Thyroid gland (tissue), 4 donors: ENCODE measurements around the gene TMED4. TPM values are rescaled to one million over a fixed set of nuclear protein-coding genes. Genes with fewer than 3 reads are reported as not detected.
A peak's percentile ranks its signal among the peaks of the same experiment; 100 is the strongest.

Source experiments
- DNase-seq, 2 donors: peaks; one replicate each; pipeline ENCODE4 v3.0.0-alpha.2; 2019
- H3K27ac ChIP-seq, 3 donors: fragments of 200-600 bp; sonication (generic); 1 replicate in 2 of 3; 2 replicates in 1 of 3; pipeline ENCODE4 v1.5.1; 2016 to 2019; ENCODE audit warnings: mild to moderate bottlenecking in 1 of 3, moderate library complexity in 1 of 3
- H3K27me3 ChIP-seq: fragments of 200-600 bp; sonication (generic); one replicate; pipeline ENCODE4 v1.5.1; 2019
- H3K36me3 ChIP-seq, 2 donors: fragments of 200-600 bp; sonication (generic); one replicate each; pipeline ENCODE4 v1.5.1; 2016 to 2019
- H3K4me1 ChIP-seq, 2 donors: fragments of 200-600 bp; sonication (generic); one replicate each; pipeline ENCODE4 v1.5.1; 2017 to 2019
- H3K4me3 ChIP-seq, 3 donors: fragments of 200-600 bp; sonication (generic); replicated peaks in 1 of 3; 1 replicate in 2 of 3; 2 replicates in 1 of 3; pipeline ENCODE4 v1.5.1; 2016; ENCODE audit warnings: mild to moderate bottlenecking in 1 of 3
- H3K9me3 ChIP-seq: fragments of 200-600 bp; sonication (generic); one replicate; pipeline ENCODE4 v1.5.1; 2017
- CTCF ChIP-seq, 6 experiments: fragments of 200-600 bp in 3 of 6; fragments of 450-650 bp in 3 of 6; sonication (generic) in 3 of 6; IDR thresholded peaks; one replicate each; pipeline ENCODE4 v1.5.1; 2016 to 2019; ENCODE audit warnings: antibody characterized with exemption in 6 of 6, mild to moderate bottlenecking in 2 of 6, inconsistent platforms in 1 of 6, moderate library complexity in 1 of 6
- POLR2A ChIP-seq, 2 donors: fragments of 450-650 bp; IDR thresholded peaks; one replicate each; pipeline ENCODE4 v1.6.1; 2017; ENCODE audit warnings: antibody characterized with exemption in 2 of 2, mild to moderate bottlenecking in 2 of 2, moderate library complexity in 1 of 2
- WGBS, 2 donors: methylation state at CpG; one replicate each; pipeline ENCODE4 v1.1.5; 2017; 5-methylcytosine and 5-hydroxymethylcytosine counted together
- intact Hi-C: fragments of 100-400 bp; cut with DNase I; formaldehyde crosslinking; loops from one replicate; pipeline ENCODE4 v1.15.1; 2023
- total RNA-seq, 4 donors: library from RNA; depleted of rRNA; stranded (reverse); fragments of >200 nt; gene quantifications; one replicate each; pipeline ENCODE4 v1.2.3, GENCODE V29; 2016

TMED4 gene
- total RNA-seq, 4 donors from 2014 or later, result 240 to 522 (median 435) TPM

GRCh38 chr7:44567884-44568283 is 14.1 kb downstream of the TMED4 start:
- Histone ChIP-seq H3K4me3 (no peak overlapping the region), H3K9me3 (no peaks in the 10 kb centered on the region), H3K27ac (no peak overlapping the region), H3K4me1 (peaks cover 3 to 9% of the 10 kb centered on the region in 2 donors), H3K27me3 (no peaks in the 10 kb centered on the region), H3K36me3 (peaks cover 57 to 69% of the 10 kb centered on the region in 2 donors)
- 92 to 97% methylated on average over 6 of the region's 6 CpGs for WGBS, 2 donors
- intact Hi-C loops, result loop anchor here (10.0 kb wide), 2 partner anchors 323 to 567 kb away; no protein-coding TSS in a partner anchor
- TF ChIP-seq POLR2A (IDR thresholded peaks at IDR 0.05) (no peak), CTCF (IDR thresholded peaks at IDR 0.05) (no peak)
- DNase-seq, result no peak

GRCh38 chr7:44566680-44567079 is 15.4 kb downstream of the TMED4 start:
- H3K27ac ChIP-seq, result no peak overlapping the region
- no peak for TF ChIP-seq CTCF (IDR thresholded peaks at IDR 0.05)
- TF ChIP-seq POLR2A (IDR thresholded peaks at IDR 0.05), result no peak
- no peaks in the 10 kb centered on the region for H3K27me3 ChIP-seq
- intact Hi-C loops, result loop anchor here (10.0 kb wide), 2 partner anchors 322 to 568 kb away; no protein-coding TSS in a partner anchor
- DNase-seq, result no peak
- WGBS, 2 donors, result 95 to 97% methylated on average over 5 of the region's 5 CpGs
- no peaks in the 10 kb centered on the region for H3K9me3 ChIP-seq
- peaks cover 54 to 60% of the 10 kb centered on the region in 2 donors for H3K36me3 ChIP-seq
- H3K4me3 ChIP-seq, result no peak overlapping the region
- H3K4me1 ChIP-seq, result no peaks in the 10 kb centered on the region

GRCh38 chr7:44565795-44566559 is 16.1 kb downstream of the TMED4 start:
- Histone ChIP-seq H3K4me1 (no peaks in the 10 kb centered on the region), H3K27me3 (no peaks in the 10 kb centered on the region), H3K36me3 (peaks cover 47 to 53% of the 10 kb centered on the region in 2 donors), H3K9me3 (no peaks in the 10 kb centered on the region), H3K27ac (no peak overlapping the region), H3K4me3 (no peak overlapping the region)
- intact Hi-C loops, result loop anchor here (10.0 kb wide), 2 partner anchors 321 to 569 kb away; no protein-coding TSS in a partner anchor
- WGBS, 2 donors, result 88 to 91% methylated on average over 14 of the region's 16 CpGs
- DNase-seq, result no peak
- TF ChIP-seq POLR2A (IDR thresholded peaks at IDR 0.05) (no peak), CTCF (IDR thresholded peaks at IDR 0.05) (no peak)

- Histone ChIP-seq H3K27ac (no peak overlapping the region), H3K9me3 (no peaks in the 10 kb centered on the region), H3K4me3 (no peak overlapping the region), H3K4me1 (no peaks in the 10 kb centered on the region), H3K36me3 (peaks cover 39 to 46% of the 10 kb centered on the region in 2 donors), H3K27me3 (no peaks in the 10 kb centered on the region)
- peak; percentile 80 to 98 (median 87) for TF ChIP-seq CTCF (IDR thresholded peaks at IDR 0.05)
- TF ChIP-seq POLR2A (IDR thresholded peaks at IDR 0.05), result no peak
- 63 to 84% methylated on average over 6 to 13 of the region's 13 CpGs for WGBS, 2 donors
- DNase-seq, result peak; percentile 59 to 64
- intact Hi-C loops, result loop anchor here (10.0 kb wide), 2 partner anchors 320 to 570 kb away; no protein-coding TSS in a partner anchor
Observed at GRCh38 chr7:44565097-44565794, 16.8 kb downstream of the TMED4 start.
